Stimulated activated CD8-positive, alpha-beta memory T cell treated with anti-CD3 and anti-CD28 coated beads, Interleukin-4, amount 100 ng/mL, for 24 hours (primary cell): Measurements from ENCODE around the gene MCM3AP.
"Not testable (repeated sequence)": the region's sequence is repeated elsewhere in the genome, so short reads cannot be mapped to it uniquely, and the experiment has no call there.

Experiments
- DNase-seq: peaks from one replicate; pipeline ENCODE4 v3.0.0-alpha.2; 2020; ENCODE audit warnings: low read depth

Gene MCM3AP

GRCh38 chr21:46243325-46243724 lies 42.1 kb downstream of the MCM3AP start:
- DNase-seq = no peak

DNA sequence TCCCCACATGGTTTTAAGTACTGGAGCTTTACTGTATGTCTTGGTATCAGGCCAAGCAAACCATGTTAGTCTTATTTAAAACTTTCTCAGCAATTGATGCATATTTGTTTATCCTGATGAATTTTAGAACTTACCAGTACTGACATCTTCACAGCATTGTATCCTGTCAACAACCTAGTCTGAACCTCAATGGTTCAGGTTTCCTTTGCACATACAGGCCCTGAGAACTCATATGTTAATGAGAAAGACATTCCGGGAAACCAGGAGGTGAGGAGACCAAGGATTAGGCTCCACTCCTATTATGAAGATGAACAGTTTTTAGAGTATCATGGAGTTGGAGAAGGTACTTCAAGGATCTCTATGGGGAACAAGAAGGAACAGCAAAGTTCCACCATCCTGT lies 43.8 kb downstream of the MCM3AP start:
- not testable (repeated sequence) for DNase-seq

DNA sequence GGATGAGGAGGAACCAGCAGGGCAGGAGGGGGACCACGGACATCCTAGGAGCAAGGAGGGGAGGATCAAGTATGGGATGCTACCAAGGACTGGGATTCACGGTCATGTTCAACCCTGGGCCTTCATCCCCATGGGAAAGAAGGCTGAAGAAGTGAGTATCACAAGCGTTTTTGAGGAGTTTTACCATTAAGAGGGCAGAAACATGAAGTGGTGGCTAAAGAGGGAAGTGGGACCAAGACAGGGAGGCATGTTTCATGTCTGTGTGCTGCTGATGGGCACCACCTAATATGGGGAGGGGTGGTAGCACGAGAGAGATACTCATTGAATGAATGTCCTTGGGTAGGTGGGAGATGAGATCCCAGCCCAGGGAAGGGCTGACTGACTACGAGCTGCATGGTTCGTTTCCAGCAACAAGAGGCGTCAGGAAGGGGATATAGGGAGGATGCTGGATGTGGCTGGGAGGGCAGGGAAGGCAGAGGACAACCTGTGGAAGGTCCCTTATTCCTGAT lies 45.5 kb downstream of the MCM3AP start:
- DNase-seq = no peak

DNA sequence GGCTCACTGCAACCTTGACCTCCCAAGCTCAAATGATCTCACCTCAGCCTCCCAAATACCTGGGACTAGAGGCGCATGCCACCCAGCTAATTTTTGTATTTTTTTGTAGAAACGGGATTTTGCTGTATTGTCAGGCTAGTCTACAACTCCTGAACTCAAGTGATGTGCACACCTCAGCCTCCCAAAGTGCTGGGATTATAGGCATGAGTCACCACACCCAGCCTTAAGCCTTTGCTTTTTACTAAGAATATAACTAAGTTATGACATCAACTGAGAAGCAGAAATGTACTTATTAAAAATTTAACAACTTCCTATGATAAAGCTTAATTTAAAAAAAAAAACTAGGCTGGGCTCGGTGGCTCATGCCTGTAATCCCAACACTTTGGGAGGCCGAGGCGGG lies 47.9 kb downstream of the MCM3AP start:
- no peak for DNase-seq

DNA sequence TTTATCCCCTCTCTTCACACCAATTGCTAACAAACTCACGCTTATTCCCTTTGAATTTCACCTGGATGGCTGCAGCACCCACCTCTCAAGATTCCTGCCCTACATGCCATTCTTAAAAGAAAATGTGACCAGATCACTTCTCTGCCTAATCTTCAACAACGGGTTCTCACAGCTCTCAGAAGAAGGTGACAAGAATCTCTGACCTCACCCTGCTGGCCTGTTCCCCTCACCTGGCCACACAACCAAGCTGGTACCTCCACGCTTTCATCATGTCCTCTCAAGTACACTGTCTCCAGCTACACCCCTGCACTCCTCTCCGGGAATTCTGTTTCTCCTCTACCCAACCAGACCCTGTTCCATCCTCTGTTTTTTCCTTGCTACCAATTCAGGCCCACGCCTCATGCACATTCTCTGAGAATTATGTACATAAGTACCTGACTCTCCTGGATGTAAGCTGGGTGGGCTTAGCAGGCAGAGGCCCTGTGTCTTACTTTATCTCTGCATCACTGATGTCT lies 50.9 kb downstream of the MCM3AP start:
- no peak for DNase-seq

GRCh38 chr21:46229923-46230260 lies 55.5 kb downstream of the MCM3AP start:
- DNase-seq = no peak

DNA sequence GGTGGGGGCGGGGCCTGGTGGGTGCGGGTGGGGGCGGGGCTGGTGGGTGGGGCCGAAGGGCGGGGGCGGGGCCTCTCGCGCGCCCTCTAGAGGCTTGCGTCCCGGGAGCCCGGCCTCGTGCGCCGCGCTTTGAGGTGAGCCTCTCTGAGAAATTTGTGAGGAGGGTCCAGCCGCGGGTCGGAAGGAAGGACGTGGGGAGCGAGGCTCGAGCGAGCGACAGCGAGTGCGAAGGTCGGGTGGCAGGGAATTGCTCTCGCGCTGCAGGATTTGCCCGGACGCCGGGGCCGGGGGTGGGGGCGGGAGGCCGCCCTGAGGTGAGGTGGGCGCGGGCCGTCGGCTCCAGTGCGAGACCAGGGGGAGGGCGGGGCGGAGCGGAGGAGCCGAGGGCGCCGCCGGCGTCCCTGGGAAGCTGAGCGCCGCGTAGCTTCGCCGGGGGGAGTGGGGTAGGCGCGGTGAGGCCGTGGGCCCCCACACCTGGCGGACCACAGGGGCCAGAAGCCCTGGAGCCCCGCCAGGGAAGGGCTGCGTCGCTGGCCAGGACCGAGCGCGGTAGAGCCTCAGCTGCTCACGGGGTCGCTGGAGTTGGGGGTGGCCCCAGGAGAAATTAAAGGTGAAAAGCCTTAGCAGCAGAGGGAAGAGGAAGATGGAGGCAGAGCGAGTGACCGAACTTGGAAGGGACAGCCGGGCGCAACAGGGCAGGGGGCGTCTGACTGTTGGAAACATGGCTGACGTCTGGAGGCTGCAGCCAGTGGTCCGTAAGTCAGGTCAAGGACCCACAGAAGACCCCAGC lies 56.1 kb downstream of the MCM3AP start:
- no peak for DNase-seq

- DNase-seq = peak; percentile 96
Measured at GRCh38 chr21:46228345-46229051, 56.9 kb downstream of the MCM3AP start, which contains the start of gene LSS. LSS (minus strand) TSS chr21:46228774; CDS start chr21:46228745, 29 bp downstream.

GRCh38 chr21:46227811-46228344 lies 57.5 kb downstream of the MCM3AP start:
- no peak for DNase-seq

DNA sequence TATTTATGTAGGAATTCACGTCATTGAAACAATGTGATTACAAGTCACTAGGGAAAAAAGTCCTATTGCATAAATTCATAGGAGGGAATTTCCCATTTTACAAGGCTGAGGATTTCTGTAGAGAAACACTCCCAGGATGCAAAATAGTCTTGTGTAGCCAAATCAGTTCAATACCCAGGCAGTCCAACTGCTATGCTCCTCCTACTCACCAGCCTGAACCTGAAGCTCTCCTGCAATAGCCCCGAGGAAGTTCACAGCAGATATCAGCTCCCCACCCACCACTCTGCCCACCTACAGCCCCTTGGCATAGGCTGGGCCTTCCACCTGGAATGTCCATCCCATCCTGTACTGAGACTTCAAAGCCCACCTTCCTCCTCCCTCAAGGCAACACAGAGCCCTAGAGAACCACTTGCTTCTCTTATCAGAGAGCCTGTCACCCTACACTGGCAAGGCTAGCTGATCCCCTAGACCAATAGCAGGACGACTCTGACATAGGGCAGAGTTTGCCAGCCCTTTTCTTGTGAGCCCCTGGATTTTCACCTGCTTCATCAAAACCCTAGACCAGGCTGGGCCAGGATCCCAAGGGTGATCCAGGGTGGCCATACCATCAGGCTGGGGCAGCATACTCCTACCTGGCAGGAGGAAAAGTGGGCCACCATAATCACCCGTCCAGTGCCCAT lies 58.4 kb downstream of the MCM3AP start:
- no peak for DNase-seq

- no peak for DNase-seq
Measured at GRCh38 chr21:46226146-46226545, 59.3 kb downstream of the MCM3AP start.

GRCh38 chr21:46223661-46224060 lies 61.8 kb downstream of the MCM3AP start:
- not testable (repeated sequence) for DNase-seq

GRCh38 chr21:46223217-46223616 lies 62.2 kb downstream of the MCM3AP start:
- DNase-seq = no peak

DNA sequence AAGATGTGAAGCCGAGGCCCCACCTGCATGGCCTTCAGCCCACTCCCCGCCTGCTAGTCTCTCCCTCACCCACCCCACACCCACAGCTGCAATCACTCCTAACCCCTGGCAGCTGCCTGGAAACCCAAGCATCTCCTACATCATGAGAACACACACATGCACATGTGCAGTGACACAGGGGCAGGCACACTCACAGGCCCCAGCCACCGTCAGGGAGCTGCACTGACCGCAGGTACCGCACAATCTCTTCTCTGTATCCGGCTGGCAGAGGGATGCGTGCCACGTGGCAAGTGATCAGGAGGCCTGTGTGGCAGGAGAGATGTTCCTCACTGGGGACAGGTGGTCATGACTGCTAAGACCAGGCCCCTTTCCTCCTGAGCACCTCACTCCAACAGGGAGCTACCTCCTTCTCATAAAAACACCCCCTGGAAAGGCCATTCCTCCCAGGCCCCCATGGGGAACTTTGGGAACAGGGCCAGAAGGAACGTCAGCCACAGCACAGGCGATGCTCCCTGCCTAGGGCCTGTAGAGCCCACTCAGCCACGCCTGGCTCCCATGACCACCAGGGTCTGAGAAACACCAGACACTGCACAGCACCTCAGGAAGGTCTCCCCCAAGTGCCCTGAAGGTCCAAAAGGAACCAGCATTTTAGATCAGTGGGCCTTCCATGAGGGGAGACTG lies 62.8 kb downstream of the MCM3AP start:
- no peak for DNase-seq

GRCh38 chr21:46221664-46222435 lies 63.6 kb downstream of the MCM3AP start:
- no peak for DNase-seq

GRCh38 chr21:46220847-46221246 lies 64.6 kb downstream of the MCM3AP start:
- no peak for DNase-seq

DNA sequence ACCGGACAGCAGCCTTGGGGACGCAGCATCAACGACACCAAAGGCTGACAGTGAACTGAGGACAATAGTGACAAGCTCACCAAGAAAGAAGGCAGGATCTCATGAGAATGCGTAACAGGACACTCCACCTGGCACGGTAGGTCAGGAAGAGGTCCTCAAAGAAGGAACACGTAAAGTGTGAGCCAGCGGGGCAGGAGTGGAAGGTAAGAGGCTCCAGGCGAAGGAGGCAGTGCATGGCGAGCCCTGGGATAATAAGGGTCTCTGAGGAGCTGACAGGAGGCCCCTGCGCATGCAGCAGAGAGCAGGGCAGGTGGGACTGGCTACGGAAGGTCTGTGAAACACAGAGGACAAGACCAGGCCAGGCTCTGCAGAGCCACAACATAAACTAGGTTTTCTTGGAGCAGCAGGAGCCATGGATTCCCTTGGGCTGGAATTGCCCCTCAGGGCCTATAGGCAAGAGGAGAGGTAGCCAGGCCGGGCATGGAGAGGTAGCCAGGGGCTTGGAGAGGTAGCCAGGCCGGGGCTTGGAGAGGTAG lies 65.1 kb downstream of the MCM3AP start:
- no peak for DNase-seq

DNA sequence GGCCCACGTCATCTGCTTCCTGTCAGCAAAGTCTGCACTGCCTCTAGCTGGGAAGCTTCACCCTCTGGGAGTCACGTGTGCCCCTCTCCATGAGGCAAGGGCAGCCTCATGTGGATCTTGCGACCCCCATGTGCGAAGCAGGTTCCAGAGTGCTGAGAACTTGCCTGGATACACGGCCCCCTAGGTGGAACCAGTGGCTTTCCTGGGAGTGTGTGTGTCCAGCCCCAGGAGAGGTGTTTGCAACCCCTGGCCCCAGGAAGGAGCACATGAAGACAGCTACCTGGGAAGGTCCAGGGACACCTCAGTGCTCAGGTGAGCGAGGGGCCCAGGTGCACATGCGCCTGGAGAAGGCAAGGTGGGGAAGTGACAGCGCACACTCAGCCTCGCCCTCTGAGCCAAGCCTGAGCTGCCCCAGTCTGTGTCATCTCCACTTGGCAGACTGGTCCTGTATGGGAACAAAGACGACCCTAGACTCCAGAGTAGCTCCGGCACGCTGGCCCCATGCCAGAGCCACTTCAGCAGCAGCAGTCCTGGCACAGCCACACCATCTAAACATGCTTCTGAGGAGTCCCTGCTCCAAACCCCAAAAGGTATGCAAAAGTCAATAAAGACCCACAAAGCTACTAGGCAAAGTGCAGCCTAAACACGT lies 65.7 kb downstream of the MCM3AP start:
- DNase-seq = no peak

DNA sequence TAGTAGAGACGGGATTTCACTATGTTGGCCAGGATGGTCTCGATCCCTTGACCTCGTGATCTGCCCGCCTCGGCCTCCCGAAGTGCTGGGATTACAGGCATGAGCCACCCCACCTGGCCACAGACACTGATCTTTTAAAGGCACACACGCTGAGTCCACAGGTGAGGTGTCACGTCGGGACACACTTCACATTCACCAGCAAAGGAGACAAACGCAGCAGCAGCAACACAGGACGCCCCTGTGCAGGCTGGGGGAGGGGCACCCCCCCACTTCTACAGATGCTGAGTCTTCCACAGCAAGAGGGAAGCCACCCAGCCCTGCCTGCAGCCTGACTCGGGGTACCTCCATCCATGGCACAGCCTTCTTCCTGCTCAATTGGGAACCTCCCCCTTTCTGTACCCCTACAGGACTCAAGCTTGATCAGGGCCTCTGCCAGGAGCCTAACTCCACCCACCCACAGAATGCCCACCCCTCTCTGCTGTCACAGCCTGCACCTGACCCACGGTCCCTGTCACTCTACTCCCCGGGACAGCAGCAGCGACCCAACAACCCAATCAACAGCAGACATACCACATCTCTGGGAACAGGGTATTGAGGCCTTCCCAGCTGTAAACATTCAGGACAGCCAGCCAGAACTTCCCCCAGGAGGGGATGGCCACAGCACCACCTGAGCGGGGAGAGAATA lies 66.4 kb downstream of the MCM3AP start:
- DNase-seq = no peak
